ENCODE data around the gene DDX25. TPM values are rescaled to one million over a fixed set of nuclear protein-coding genes. Genes with fewer than 3 reads are reported as not detected.

DDX25 gene
- total and polyA plus RNA-seq, 10 of the 15 experiments (the other 5 are each of a cell fraction or from before 2014, with no cell fraction given): 0.05 TPM; not detected in 9

DNA sequence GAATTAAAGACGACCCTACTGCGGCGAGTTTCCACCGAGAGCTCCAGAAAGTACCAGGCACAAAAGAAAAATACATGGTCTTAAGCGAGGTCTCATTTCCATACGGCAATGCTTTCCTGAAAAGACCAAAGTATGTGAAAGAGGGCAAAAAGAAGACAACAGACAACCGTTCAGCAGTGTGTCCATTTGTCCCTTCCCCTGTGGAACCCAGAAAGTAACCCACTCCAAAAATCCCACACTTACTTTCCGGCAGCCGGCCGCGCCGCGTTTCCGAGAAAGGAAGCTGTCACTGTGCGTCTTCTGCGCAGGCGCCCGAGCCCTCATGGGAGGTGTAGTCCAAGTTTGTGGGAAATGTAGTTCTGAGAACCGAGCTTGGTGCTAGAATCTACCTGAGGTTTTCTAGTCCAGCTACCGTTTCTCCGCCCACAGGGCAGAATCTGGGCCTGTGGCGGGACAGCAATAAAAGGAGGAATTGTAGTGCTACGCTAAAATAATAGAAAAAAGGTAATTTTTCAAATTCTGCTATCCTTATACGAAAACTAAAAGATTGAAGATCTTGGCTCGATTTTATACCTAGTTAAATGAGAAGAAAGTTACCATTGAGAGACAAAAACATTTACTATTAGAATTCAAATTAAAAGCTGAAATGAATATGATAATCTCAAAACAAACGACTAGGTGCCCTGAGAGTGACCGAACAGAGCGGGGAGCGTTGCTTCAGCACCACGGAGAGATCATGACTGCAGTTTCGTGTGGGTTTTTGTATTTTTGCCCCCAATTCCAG is 1.2 kb upstream of the DDX25 start, which contains the start of gene PUS3 (continued):
- TF ChIP-seq, protein P1, sequence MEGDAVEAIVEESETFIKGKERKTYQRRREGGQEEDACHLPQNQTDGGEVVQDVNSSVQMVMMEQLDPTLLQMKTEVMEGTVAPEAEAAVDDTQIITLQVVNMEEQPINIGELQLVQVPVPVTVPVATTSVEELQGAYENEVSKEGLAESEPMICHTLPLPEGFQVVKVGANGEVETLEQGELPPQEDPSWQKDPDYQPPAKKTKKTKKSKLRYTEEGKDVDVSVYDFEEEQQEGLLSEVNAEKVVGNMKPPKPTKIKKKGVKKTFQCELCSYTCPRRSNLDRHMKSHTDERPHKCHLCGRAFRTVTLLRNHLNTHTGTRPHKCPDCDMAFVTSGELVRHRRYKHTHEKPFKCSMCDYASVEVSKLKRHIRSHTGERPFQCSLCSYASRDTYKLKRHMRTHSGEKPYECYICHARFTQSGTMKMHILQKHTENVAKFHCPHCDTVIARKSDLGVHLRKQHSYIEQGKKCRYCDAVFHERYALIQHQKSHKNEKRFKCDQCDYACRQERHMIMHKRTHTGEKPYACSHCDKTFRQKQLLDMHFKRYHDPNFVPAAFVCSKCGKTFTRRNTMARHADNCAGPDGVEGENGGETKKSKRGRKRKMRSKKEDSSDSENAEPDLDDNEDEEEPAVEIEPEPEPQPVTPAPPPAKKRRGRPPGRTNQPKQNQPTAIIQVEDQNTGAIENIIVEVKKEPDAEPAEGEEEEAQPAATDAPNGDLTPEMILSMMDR (IDR thresholded peaks at IDR 0.05 in 2 of 3, conservative IDR thresholded peaks at IDR 0.05 in 1 of 3; ENCODE audit: control insufficient read depth in 2 of 3, extremely low read depth in 1 of 3, insufficient read depth in 1 of 3, low read depth in 3 of 3, low read length in 3 of 3): no peak
- TF ChIP-seq SMAD5 (IDR thresholded peaks at IDR 0.05; ENCODE audit: low read depth) (peak; percentile 82), CREM (IDR thresholded peaks at IDR 0.05; ENCODE audit: low read depth) (peak; percentile 88), SIX5 (IDR thresholded peaks at IDR 0.05; ENCODE audit: low read depth, low read length, severe bottlenecking) (peak; percentile 90), POLR2A (IDR thresholded peaks at IDR 0.05; ENCODE audit: low read depth, low read length) (peak; percentile 76), POU2F2 (IDR thresholded peaks at IDR 0.05; ENCODE audit: borderline replicate concordance, low read depth, low read length) (peak; percentile 37; the same call in 1 of the 3 replicates), HCFC1 (IDR thresholded peaks at IDR 0.05; ENCODE audit: low read length) (peak; percentile 89), EED (IDR thresholded peaks at IDR 0.05; ENCODE audit: low read depth) (no peak), POLR2AphosphoS5 (IDR thresholded peaks at IDR 0.05; ENCODE audit: low read length) (peak; percentile 81), YY1 (IDR thresholded peaks at IDR 0.05; ENCODE audit: low read depth, low read length) (peak; percentile 72), TARDBP (IDR thresholded peaks at IDR 0.05; ENCODE audit: borderline replicate concordance) (0 out of 2 replicates have a peak, but pooled peaks have one; percentile 37), YBX1 (IDR thresholded peaks at IDR 0.05) (no peak), BACH1 (IDR thresholded peaks at IDR 0.05; ENCODE audit: borderline replicate concordance) (peak; percentile 41; the same call in 1 of the 2 replicates), RUNX3 (IDR thresholded peaks at IDR 0.05; ENCODE audit: low read length) (peak; percentile 17; the same call in 1 of the 2 replicates), NFIC (IDR thresholded peaks at IDR 0.05; ENCODE audit: low read depth, low read length) (no peak), CREB1 (IDR thresholded peaks at IDR 0.05; ENCODE audit: low read depth) (peak; percentile 87), IKZF1 (conservative IDR thresholded peaks at IDR 0.05) (peak; percentile 82)
- TF ChIP-seq, protein P2, sequence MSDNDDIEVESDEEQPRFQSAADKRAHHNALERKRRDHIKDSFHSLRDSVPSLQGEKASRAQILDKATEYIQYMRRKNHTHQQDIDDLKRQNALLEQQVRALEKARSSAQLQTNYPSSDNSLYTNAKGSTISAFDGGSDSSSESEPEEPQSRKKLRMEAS (IDR thresholded peaks at IDR 0.05; ENCODE audit: low read depth, low read length): peak; percentile 46; the same call in 1 of the 2 replicates
- TF ChIP-seq, protein P3, sequence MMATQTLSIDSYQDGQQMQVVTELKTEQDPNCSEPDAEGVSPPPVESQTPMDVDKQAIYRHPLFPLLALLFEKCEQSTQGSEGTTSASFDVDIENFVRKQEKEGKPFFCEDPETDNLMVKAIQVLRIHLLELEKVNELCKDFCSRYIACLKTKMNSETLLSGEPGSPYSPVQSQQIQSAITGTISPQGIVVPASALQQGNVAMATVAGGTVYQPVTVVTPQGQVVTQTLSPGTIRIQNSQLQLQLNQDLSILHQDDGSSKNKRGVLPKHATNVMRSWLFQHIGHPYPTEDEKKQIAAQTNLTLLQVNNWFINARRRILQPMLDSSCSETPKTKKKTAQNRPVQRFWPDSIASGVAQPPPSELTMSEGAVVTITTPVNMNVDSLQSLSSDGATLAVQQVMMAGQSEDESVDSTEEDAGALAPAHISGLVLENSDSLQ (IDR thresholded peaks at IDR 0.05): peak; percentile 13; the same call in 1 of the 2 replicates
- TF ChIP-seq, protein P4, sequence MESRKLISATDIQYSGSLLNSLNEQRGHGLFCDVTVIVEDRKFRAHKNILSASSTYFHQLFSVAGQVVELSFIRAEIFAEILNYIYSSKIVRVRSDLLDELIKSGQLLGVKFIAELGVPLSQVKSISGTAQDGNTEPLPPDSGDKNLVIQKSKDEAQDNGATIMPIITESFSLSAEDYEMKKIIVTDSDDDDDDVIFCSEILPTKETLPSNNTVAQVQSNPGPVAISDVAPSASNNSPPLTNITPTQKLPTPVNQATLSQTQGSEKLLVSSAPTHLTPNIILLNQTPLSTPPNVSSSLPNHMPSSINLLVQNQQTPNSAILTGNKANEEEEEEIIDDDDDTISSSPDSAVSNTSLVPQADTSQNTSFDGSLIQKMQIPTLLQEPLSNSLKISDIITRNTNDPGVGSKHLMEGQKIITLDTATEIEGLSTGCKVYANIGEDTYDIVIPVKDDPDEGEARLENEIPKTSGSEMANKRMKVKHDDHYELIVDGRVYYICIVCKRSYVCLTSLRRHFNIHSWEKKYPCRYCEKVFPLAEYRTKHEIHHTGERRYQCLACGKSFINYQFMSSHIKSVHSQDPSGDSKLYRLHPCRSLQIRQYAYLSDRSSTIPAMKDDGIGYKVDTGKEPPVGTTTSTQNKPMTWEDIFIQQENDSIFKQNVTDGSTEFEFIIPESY (IDR thresholded peaks at IDR 0.05): no peak
- TF ChIP-seq, protein P5, sequence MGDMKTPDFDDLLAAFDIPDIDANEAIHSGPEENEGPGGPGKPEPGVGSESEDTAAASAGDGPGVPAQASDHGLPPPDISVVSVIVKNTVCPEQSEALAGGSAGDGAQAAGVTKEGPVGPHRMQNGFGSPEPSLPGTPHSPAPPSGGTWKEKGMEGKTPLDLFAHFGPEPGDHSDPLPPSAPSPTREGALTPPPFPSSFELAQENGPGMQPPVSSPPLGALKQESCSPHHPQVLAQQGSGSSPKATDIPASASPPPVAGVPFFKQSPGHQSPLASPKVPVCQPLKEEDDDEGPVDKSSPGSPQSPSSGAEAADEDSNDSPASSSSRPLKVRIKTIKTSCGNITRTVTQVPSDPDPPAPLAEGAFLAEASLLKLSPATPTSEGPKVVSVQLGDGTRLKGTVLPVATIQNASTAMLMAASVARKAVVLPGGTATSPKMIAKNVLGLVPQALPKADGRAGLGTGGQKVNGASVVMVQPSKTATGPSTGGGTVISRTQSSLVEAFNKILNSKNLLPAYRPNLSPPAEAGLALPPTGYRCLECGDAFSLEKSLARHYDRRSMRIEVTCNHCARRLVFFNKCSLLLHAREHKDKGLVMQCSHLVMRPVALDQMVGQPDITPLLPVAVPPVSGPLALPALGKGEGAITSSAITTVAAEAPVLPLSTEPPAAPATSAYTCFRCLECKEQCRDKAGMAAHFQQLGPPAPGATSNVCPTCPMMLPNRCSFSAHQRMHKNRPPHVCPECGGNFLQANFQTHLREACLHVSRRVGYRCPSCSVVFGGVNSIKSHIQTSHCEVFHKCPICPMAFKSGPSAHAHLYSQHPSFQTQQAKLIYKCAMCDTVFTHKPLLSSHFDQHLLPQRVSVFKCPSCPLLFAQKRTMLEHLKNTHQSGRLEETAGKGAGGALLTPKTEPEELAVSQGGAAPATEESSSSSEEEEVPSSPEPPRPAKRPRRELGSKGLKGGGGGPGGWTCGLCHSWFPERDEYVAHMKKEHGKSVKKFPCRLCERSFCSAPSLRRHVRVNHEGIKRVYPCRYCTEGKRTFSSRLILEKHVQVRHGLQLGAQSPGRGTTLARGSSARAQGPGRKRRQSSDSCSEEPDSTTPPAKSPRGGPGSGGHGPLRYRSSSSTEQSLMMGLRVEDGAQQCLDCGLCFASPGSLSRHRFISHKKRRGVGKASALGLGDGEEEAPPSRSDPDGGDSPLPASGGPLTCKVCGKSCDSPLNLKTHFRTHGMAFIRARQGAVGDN (IDR thresholded peaks at IDR 0.05): no peak

Measured in GM12878 (cell line).